Gastrocnemius medialis (tissue), 4 donors: Measurements from ENCODE around the gene TMTC3. TPM values are rescaled to one million over a fixed set of nuclear protein-coding genes. Genes with fewer than 3 reads are reported as not detected.

Experiments used
- ATAC-seq, 2 donors: fragments of 150-250 bp; one replicate each; pipeline ENCODE4 v1.9.1; 2016
- DNase-seq, 2 donors: peaks; one replicate each; pipeline ENCODE4 v3.0.0-alpha.2; 2019
- H3K27ac ChIP-seq, 4 donors: fragments of 200-600 bp; sonication (generic); 1 replicate in 1 of 4; 2 replicates in 3 of 4; pipeline ENCODE4 v1.5.1; 2016 to 2018; ENCODE audit warnings: mild to moderate bottlenecking in 2 of 4, moderate library complexity in 1 of 4
- H3K27me3 ChIP-seq, 3 donors: fragments of 200-600 bp; sonication (generic) in 2 of 3; 1 replicate in 1 of 3; 2 replicates in 2 of 3; pipeline versions ENCODE4 v1.5.1 to v1.6.0; 2016 to 2019; ENCODE audit warnings: mild to moderate bottlenecking in 1 of 3, moderate library complexity in 1 of 3
- H3K36me3 ChIP-seq, 2 donors: fragments of 200-600 bp; sonication (generic) in 1 of 2; one replicate each; pipeline ENCODE4 v1.5.1; 2017 to 2018
- H3K4me1 ChIP-seq, 2 donors: fragments of 200-600 bp; sonication (generic) in 1 of 2; one replicate each; pipeline ENCODE4 v1.5.1; 2016 to 2017; ENCODE audit warnings: mild to moderate bottlenecking in 2 of 2
- H3K4me3 ChIP-seq, 4 donors: fragments of 200-600 bp; sonication (generic) in 3 of 4; 1 replicate in 1 of 4; 2 replicates in 3 of 4; pipeline ENCODE4 v1.5.1; 2016 to 2019; ENCODE audit warnings: mild to moderate bottlenecking in 2 of 4
- H3K9me3 ChIP-seq, 3 donors: fragments of 200-600 bp; sonication (generic) in 2 of 3; 1 replicate in 1 of 3; 2 replicates in 2 of 3; pipeline ENCODE4 v1.5.1; 2016 to 2019
- CTCF ChIP-seq, 5 experiments: fragments of 450-650 bp in 3 of 5; fragments of 200-600 bp in 2 of 5; sonication (generic) in 2 of 5; IDR thresholded peaks in 4 of 5; conservative IDR thresholded peaks in 1 of 5; 1 replicate in 4 of 5; 2 replicates in 1 of 5; pipeline ENCODE4 v1.5.1; 2016 to 2019; ENCODE audit warnings: antibody characterized with exemption in 5 of 5, mild to moderate bottlenecking in 3 of 5, moderate library complexity in 3 of 5
- POLR2A ChIP-seq, 2 donors: fragments of 450-650 bp; IDR thresholded peaks; one replicate each; pipeline ENCODE4 v1.6.1; 2017; ENCODE audit warnings: antibody characterized with exemption in 2 of 2, mild to moderate bottlenecking in 2 of 2, moderate library complexity in 2 of 2
- in situ Hi-C, 4 donors: fragments of 200-750 bp; cut with MboI; loops; one replicate each; pipeline versions ENCODE4 v1.15.0 to v1.8.0; 2017; ENCODE audit warnings: low sequenced_read_pairs in 4 of 4
- intact Hi-C: fragments of 100-400 bp; cut with DNase I; formaldehyde crosslinking; loops from one replicate; pipeline ENCODE4 v1.15.1; 2023; ENCODE audit warnings: low total_unique reads
- total RNA-seq, 4 donors: library from RNA; depleted of rRNA; stranded (reverse); fragments of >200 nt; gene quantifications; one replicate each; pipeline versions ENCODE4 v1.1.0 to v1.2.3, GENCODE V29; 2016

TMTC3 gene
- total RNA-seq, 4 donors from 2014 or later: 4.9 to 15.9 (median 6.6) TPM

- DNase-seq: no peak
- TF ChIP-seq CTCF (IDR thresholded peaks at IDR 0.05 in 4 of 5, conservative IDR thresholded peaks at IDR 0.05 in 1 of 5): no peak
- TF ChIP-seq POLR2A (IDR thresholded peaks at IDR 0.05): no peak
- H3K27me3 ChIP-seq: no peaks in the 10 kb centered on the region
- H3K9me3 ChIP-seq: no peaks in the 10 kb centered on the region
- intact Hi-C loops (no loop called here), in situ Hi-C loops (no loop called here)
- no peak for ATAC-seq
- H3K4me3 ChIP-seq: no peak overlapping the region
- H3K36me3 ChIP-seq: peaks cover 0 to 58% of the 10 kb centered on the region in 2 donors
- H3K27ac ChIP-seq: no peak overlapping the region
- H3K4me1 ChIP-seq: no peaks in the 10 kb centered on the region
Measured at GRCh38 chr12:88179436-88180014, 37.4 kb downstream of the TMTC3 start.

GRCh38 chr12:88181881-88182280, 39.8 kb downstream of the TMTC3 start:
- H3K36me3 ChIP-seq: peaks cover 0 to 52% of the 10 kb centered on the region in 2 donors
- ATAC-seq (no peak), DNase-seq (no peak)
- intact Hi-C loops: no loop called here
- H3K9me3 ChIP-seq: no peaks in the 10 kb centered on the region
- no peak overlapping the region for H3K4me3 ChIP-seq
- H3K4me1 ChIP-seq: no peaks in the 10 kb centered on the region
- in situ Hi-C loops: no loop called here
- TF ChIP-seq CTCF (IDR thresholded peaks at IDR 0.05 in 4 of 5, conservative IDR thresholded peaks at IDR 0.05 in 1 of 5) (no peak), POLR2A (IDR thresholded peaks at IDR 0.05) (no peak)
- no peak overlapping the region for H3K27ac ChIP-seq
- H3K27me3 ChIP-seq: no peaks in the 10 kb centered on the region

GRCh38 chr12:88182416-88182815, 40.3 kb downstream of the TMTC3 start:
- in situ Hi-C loops (no loop called here), intact Hi-C loops (no loop called here)
- ATAC-seq: no peak
- Histone ChIP-seq H3K4me3 (no peak overlapping the region), H3K27ac (no peak overlapping the region), H3K4me1 (no peaks in the 10 kb centered on the region), H3K36me3 (peaks cover 0 to 47% of the 10 kb centered on the region in 2 donors), H3K9me3 (no peaks in the 10 kb centered on the region), H3K27me3 (no peaks in the 10 kb centered on the region)
- no peak for DNase-seq
- no peak for TF ChIP-seq CTCF (IDR thresholded peaks at IDR 0.05 in 4 of 5, conservative IDR thresholded peaks at IDR 0.05 in 1 of 5)
- TF ChIP-seq POLR2A (IDR thresholded peaks at IDR 0.05): no peak

GRCh38 chr12:88184196-88184595, 42.1 kb downstream of the TMTC3 start:
- Histone ChIP-seq H3K27me3 (no peaks in the 10 kb centered on the region), H3K4me1 (no peaks in the 10 kb centered on the region), H3K36me3 (peaks cover 0 to 38% of the 10 kb centered on the region in 2 donors), H3K9me3 (no peaks in the 10 kb centered on the region), H3K27ac (no peak overlapping the region), H3K4me3 (no peak overlapping the region)
- ATAC-seq: no peak
- TF ChIP-seq POLR2A (IDR thresholded peaks at IDR 0.05) (no peak), CTCF (IDR thresholded peaks at IDR 0.05 in 4 of 5, conservative IDR thresholded peaks at IDR 0.05 in 1 of 5) (no peak)
- DNase-seq: no peak
- in situ Hi-C loops: no loop called here
- intact Hi-C loops: no loop called here

GRCh38 chr12:88185279-88185678, 43.2 kb downstream of the TMTC3 start:
- in situ Hi-C loops: no loop called here
- H3K27me3 ChIP-seq: no peaks in the 10 kb centered on the region
- no peaks in the 10 kb centered on the region for H3K4me1 ChIP-seq
- H3K36me3 ChIP-seq: peaks cover 0 to 27% of the 10 kb centered on the region in 2 donors
- no peak for TF ChIP-seq POLR2A (IDR thresholded peaks at IDR 0.05)
- TF ChIP-seq CTCF (IDR thresholded peaks at IDR 0.05 in 4 of 5, conservative IDR thresholded peaks at IDR 0.05 in 1 of 5): no peak
- no peak overlapping the region for H3K27ac ChIP-seq
- H3K4me3 ChIP-seq: no peak overlapping the region
- intact Hi-C loops: no loop called here
- no peaks in the 10 kb centered on the region for H3K9me3 ChIP-seq
- no peak for ATAC-seq
- DNase-seq: no peak
